ENCODE measurements around the gene AFTPH. TPM values are rescaled to one million over a fixed set of nuclear protein-coding genes. Genes with fewer than 3 reads are reported as not detected.

AFTPH gene
- total RNA-seq, 1 experiment from 2014 or later: 13.5 TPM

- DNase-seq: no peak
- Histone ChIP-seq H3K23ac (ENCODE audit: insufficient read length, low read depth, low read length) (no peak overlapping the region), H4K20me1 (ENCODE audit: control insufficient read depth, insufficient read depth, insufficient read length) (no peaks in the 10 kb centered on the region), H3K79me1 (ENCODE audit: insufficient read depth, low read depth, low read length, poor library complexity, severe bottlenecking) (no peaks in the 10 kb centered on the region), H2BK120ac (ENCODE audit: low read depth, low read length, poor library complexity, severe bottlenecking) (no peak overlapping the region), H4K5ac (ENCODE audit: insufficient read length, low read depth, low read length) (no peak overlapping the region), H3K27me3 (ENCODE audit: insufficient read depth, low read length) (no peaks in the 10 kb centered on the region), H3K14ac (ENCODE audit: insufficient read depth, low read length) (no peak overlapping the region), H3K56ac (ENCODE audit: insufficient read length, low read depth, low read length) (no peak overlapping the region), H3K23me2 (ENCODE audit: insufficient read length, low read depth, low read length, poor library complexity, severe bottlenecking) (no peaks in the 10 kb centered on the region), H2AFZ (ENCODE audit: low read length) (no peak overlapping the region), H2AK5ac (ENCODE audit: insufficient read length, low read length) (no peak overlapping the region), H3K4me1 (ENCODE audit: insufficient read depth, low read length) (no peaks in the 10 kb centered on the region), H3K4ac (ENCODE audit: low read depth, low read length) (no peak overlapping the region), H3K4me2 (ENCODE audit: insufficient read depth, insufficient read length, low read length) (no peak overlapping the region), H2BK12ac (ENCODE audit: insufficient read length, low read depth, low read length) (no peak overlapping the region), H3K27ac (ENCODE audit: insufficient read length, low read depth, low read length) (no peak overlapping the region), H3K9ac (ENCODE audit: extremely low read depth, insufficient read length, low read length) (no peak overlapping the region), H4K91ac (ENCODE audit: insufficient read length, low read depth, low read length) (no peak overlapping the region), H3K18ac (ENCODE audit: insufficient read length, low read depth, low read length) (no peak overlapping the region), H3K9me3 (ENCODE audit: control insufficient read depth, low read depth, low read length) (no peaks in the 10 kb centered on the region), H3K79me2 (ENCODE audit: insufficient read depth, low read length) (no peaks in the 10 kb centered on the region), H2BK15ac (ENCODE audit: low read depth, low read length) (no peak overlapping the region), H2BK5ac (ENCODE audit: insufficient read length, low read length) (no peak overlapping the region), H4K8ac (replicated peaks; ENCODE audit: insufficient read length, low read depth, low read length) (no peak overlapping the region), H2BK20ac (ENCODE audit: low read depth, low read length, poor library complexity, severe bottlenecking) (no peak overlapping the region), H3T11ph (ENCODE audit: low read length) (no peak overlapping the region)
- no CpG with 5 or more reads among the region's 7 CpGs for WGBS (ENCODE audit: extremely low coverage, insufficient read length, low lambda C conversion rate)
- Mint-ChIP-seq H3K27me3 (ENCODE audit: low read depth) (no peaks in the 10 kb centered on the region), H3K4me3 (no peak overlapping the region), H3K4me1 (no peaks in the 10 kb centered on the region), H3K9me3 (no peaks in the 10 kb centered on the region), H3K36me3 (ENCODE audit: insufficient read depth in 1 of 3, low read depth in 3 of 3) (peaks cover 0 to 13% (median 11%) of the 10 kb centered on the region in 3 experiments; a peak in 5 of 7 replicates), H3K27ac (no peak overlapping the region)
- TF ChIP-seq CTCF (conservative IDR thresholded peaks at IDR 0.05): no peak
These were observed 44.7 kb downstream of the AFTPH start for GRCh38 chr2:64568836-64569235.

All from H9 (cell line).